Endothelial cell of umbilical vein (primary cell): ENCODE measurements around the gene CIITA. TPM values are rescaled to one million over a fixed set of nuclear protein-coding genes. Genes with fewer than 3 reads are reported as not detected.

Experiments used
- BruUV-seq: library from RNA; stranded (reverse); fragments of 400-500 nt; replicated peaks from 2 replicates; lab custom pipeline; 2021; lab: Mats Ljungman, UMichigan
- CTCF ChIA-PET: fragments of 300-600, 350-600 bp; sonication (Branson Sonifier 250); formaldehyde crosslinking; loops from one replicate; lab custom pipeline; 2021; ENCODE audit warnings: antibody characterized with exemption, inconsistent platforms; lab: Charles Lee
- POLR2A ChIA-PET: fragments of 300-600, 350-600 bp; sonication (Branson Sonifier 250); formaldehyde crosslinking; loops from one replicate; lab custom pipeline; 2021; ENCODE audit warnings: antibody characterized with exemption, inconsistent platforms; lab: Charles Lee
- DNase-seq: peaks from one replicate; pipeline ENCODE4 v3.0.0-alpha.2; 2011; ENCODE audit warnings: low read depth, low spot score
- FAIRE-seq: peaks from 2 replicates; lab custom pipeline; 2011; peaks lifted over from hg19 to GRCh38; lab: Jason Lieb, UNC
- H2AFZ ChIP-seq: 2 replicates; pipeline ENCODE4 v1.6.0; 2012; ENCODE audit warnings: low read depth, low read length, control low read depth, inconsistent platforms
- H3K27ac ChIP-seq: 2 replicates; pipeline ENCODE4 v1.5.1; 2011; ENCODE audit warnings: low read depth, mild to moderate bottlenecking, control low read depth, low read length, moderate library complexity; ENCODE audit not compliant: insufficient read depth
- H3K27me3 ChIP-seq, 2 experiments: 2 replicates each; pipeline versions ENCODE4 v1.6.0 to v1.6.1; 2011; ENCODE audit warnings: low read length in 2 of 2, mixed read lengths in 1 of 2; ENCODE audit not compliant: control insufficient read depth in 2 of 2, insufficient read depth in 2 of 2
- H3K36me3 ChIP-seq, 2 experiments: 2 replicates in 1 of 2; 3 replicates in 1 of 2; pipeline ENCODE4 v1.5.1; 2011; ENCODE audit warnings: low read length in 2 of 2, mild to moderate bottlenecking in 1 of 2, moderate library complexity in 1 of 2; ENCODE audit not compliant: control insufficient read depth in 2 of 2, insufficient read depth in 2 of 2; ENCODE audit errors: extremely low read depth in 1 of 2
- H3K4me1 ChIP-seq: 3 replicates; pipeline ENCODE4 v1.5.1; 2011; ENCODE audit warnings: mild to moderate bottlenecking, low read length; ENCODE audit not compliant: control insufficient read depth, insufficient read depth; ENCODE audit errors: extremely low read depth
- H3K4me2 ChIP-seq: 2 replicates; pipeline ENCODE4 v1.6.1; 2011; ENCODE audit warnings: low read length, control low read depth, mixed read lengths; ENCODE audit not compliant: insufficient read depth
- H3K4me3 ChIP-seq, 3 experiments: fragments of 200-600 bp in 1 of 3; sonication (generic), shearing (Covaris generic) in 1 of 3; replicated peaks in 1 of 3; 2 replicates each; pipeline ENCODE4 v1.5.1; 2011 to 2016; ENCODE audit warnings: control low read depth in 3 of 3, low read length in 3 of 3, mild to moderate bottlenecking in 2 of 3, inconsistent platforms in 1 of 3, low read depth in 1 of 3, moderate library complexity in 1 of 3; ENCODE audit not compliant: insufficient read depth in 1 of 3
- H3K79me2 ChIP-seq: 2 replicates; pipeline ENCODE4 v1.6.0; 2012; ENCODE audit warnings: low read length, inconsistent platforms; ENCODE audit not compliant: control insufficient read depth, insufficient read depth
- H3K9ac ChIP-seq: replicated peaks from 2 replicates; pipeline ENCODE3; 2011; ENCODE audit warnings: low read length, control low read depth; ENCODE audit not compliant: insufficient read depth; ENCODE audit errors: extremely low read depth
- H3K9me1 ChIP-seq: replicated peaks from 3 replicates; pipeline ENCODE4 v1.6.0; 2011; ENCODE audit warnings: mild to moderate bottlenecking, low read length; ENCODE audit not compliant: control insufficient read depth, insufficient read depth; ENCODE audit errors: extremely low read depth
- H3K9me3 ChIP-seq: replicated peaks from 2 replicates; pipeline ENCODE4 v1.5.1; 2012; ENCODE audit warnings: low read length, inconsistent platforms; ENCODE audit not compliant: control insufficient read depth, insufficient read depth
- H4K20me1 ChIP-seq: replicated peaks from 2 replicates; pipeline ENCODE3; 2011; ENCODE audit warnings: mild to moderate bottlenecking, low read length; ENCODE audit not compliant: control insufficient read depth, insufficient read depth; ENCODE audit errors: extremely low read depth
- CTCF ChIP-seq, 2 donors: IDR thresholded peaks; 1 replicate in 1 of 2; 2 replicates in 1 of 2; pipeline ENCODE4 v1.5.1; 2011; ENCODE audit warnings: low read length in 2 of 2, mild to moderate bottlenecking in 2 of 2, moderate library complexity in 2 of 2, control low read depth in 1 of 2, inconsistent platforms in 1 of 2, low read depth in 1 of 2; ENCODE audit not compliant: insufficient read depth in 1 of 2; ENCODE audit errors: extremely low read depth in 1 of 2
- EZH2 ChIP-seq: IDR thresholded peaks from 2 replicates; pipeline ENCODE4 v1.6.1; 2012; ENCODE audit warnings: borderline replicate concordance, low read depth, mild to moderate bottlenecking, moderate library complexity, low read length, inconsistent platforms; ENCODE audit not compliant: severe bottlenecking
- FOS ChIP-seq: IDR thresholded peaks from 2 replicates; pipeline ENCODE4 v1.6.1; 2011; ENCODE audit warnings: mild to moderate bottlenecking, low read length, moderate library complexity, borderline replicate concordance; ENCODE audit not compliant: insufficient read depth
- GATA2 ChIP-seq: IDR thresholded peaks from 2 replicates; pipeline ENCODE4 v1.7.0; 2011; ENCODE audit warnings: low read depth, mild to moderate bottlenecking, moderate library complexity, mixed read lengths, low read length; ENCODE audit not compliant: insufficient read length, insufficient read depth
- JUN ChIP-seq: IDR thresholded peaks from 2 replicates; pipeline ENCODE4 v1.6.1; 2011; ENCODE audit warnings: borderline replicate concordance, low read depth; ENCODE audit not compliant: insufficient read length, insufficient read depth
- MAX ChIP-seq: IDR thresholded peaks from 2 replicates; pipeline ENCODE4 v1.6.1; 2011; ENCODE audit not compliant: insufficient read depth, insufficient read length
- MYC ChIP-seq: IDR thresholded peaks from one replicate; pipeline ENCODE4 v1.6.1; 2011; ENCODE audit warnings: mild to moderate bottlenecking, low read depth, low read length
- POLR2A ChIP-seq: IDR thresholded peaks from 2 replicates; pipeline ENCODE4 v1.6.1; 2012; ENCODE audit warnings: low read depth, mild to moderate bottlenecking, control low read depth, low read length
- POLR2AphosphoS5 ChIP-seq: IDR thresholded peaks from 2 replicates; pipeline ENCODE4 v1.6.1; 2012; ENCODE audit warnings: low read depth, mild to moderate bottlenecking, control low read depth, low read length, moderate library complexity; ENCODE audit not compliant: insufficient read depth
- dilution Hi-C: fragments of 300-500 bp; cut with MboI; formaldehyde crosslinking; loops from one replicate; pipeline ENCODE4 v1.15.0; 2019; ENCODE audit warnings: low sequenced_read_pairs; ENCODE audit not compliant: extremely low pct_ligation_motif_present
- intact Hi-C: fragments of 100-400 bp; cut with micrococcal nuclease; formaldehyde crosslinking; loops from one replicate; pipeline ENCODE4 v1.10.0; 2022
- polyA plus RNA-seq, 4 experiments: library from polyadenylated mRNA; depleted of rRNA in 3 of 4; stranded (reverse) in 3 of 4; unstranded in 1 of 4; fragments of >200 nt; gene quantifications; 2 replicates each; pipeline versions ENCODE4 v1.2.1 to v1.2.3, GENCODE V29; 2011 to 2012; ENCODE audit warnings: missing spikeins in 1 of 4
- total RNA-seq: library from RNA; stranded (reverse); gene quantifications from 2 replicates; pipeline ENCODE4 v1.2.3, GENCODE V29; 2021

CIITA gene
- total and polyA plus RNA-seq, 2 donors (not counting 3 experiments of a cell fraction or from before 2014, with no cell fraction given) = not detected

GRCh38 chr16:10859020-10859419 lies 18.0 kb upstream of the CIITA start:
- H3K4me1 ChIP-seq = no peaks in the 10 kb centered on the region
- no peak overlapping the region for H3K4me3 ChIP-seq
- TF ChIP-seq CTCF (IDR thresholded peaks at IDR 0.05; ENCODE audit: extremely low read depth in 1 of 2, insufficient read depth in 1 of 2, low read depth in 1 of 2, low read length in 2 of 2) (no peak), MAX (no peak), JUN (no peak), GATA2 (no peak), EZH2 (no peak), POLR2AphosphoS5 (no peak), MYC (no peak), FOS (no peak), POLR2A (no peak)
- intact Hi-C loops (no loop called here), dilution Hi-C loops (no loop called here)
- no peak for FAIRE-seq
- H3K36me3 ChIP-seq = no peaks in the 10 kb centered on the region
- H3K27me3 ChIP-seq = no peaks in the 10 kb centered on the region
- no peak for DNase-seq
- H4K20me1 ChIP-seq = no peaks in the 10 kb centered on the region
- no peak overlapping the region for H3K4me2 ChIP-seq
- no peak overlapping the region for H2AFZ ChIP-seq
- H3K27ac ChIP-seq = no peak overlapping the region
- POLR2A ChIA-PET = no interaction called here
- no peaks in the 10 kb centered on the region for H3K9me1 ChIP-seq
- CTCF ChIA-PET = no interaction called here
- BruUV-seq = no TSS peak
- H3K79me2 ChIP-seq = no peaks in the 10 kb centered on the region
- H3K9ac ChIP-seq = no peak overlapping the region
- no peaks in the 10 kb centered on the region for H3K9me3 ChIP-seq
